Hepatocyte (in vitro differentiated cells): ENCODE measurements around the gene CHRNE.

ENCODE experiments used
- EZH2 ChIP-seq: fragments of 200-600 bp; sonication (generic); IDR thresholded peaks from 2 replicates; pipeline ENCODE4 v1.6.1; 2016; ENCODE audit warnings: antibody characterized with exemption, mild to moderate bottlenecking, borderline replicate concordance
- EZH2phosphoT487 ChIP-seq: fragments of 200-600 bp; sonication (generic); IDR thresholded peaks from one replicate; pipeline ENCODE4 v1.6.1; 2018; ENCODE audit warnings: antibody characterized with exemption, mild to moderate bottlenecking, low read depth, moderate library complexity; ENCODE audit not compliant: unreplicated experiment, severe bottlenecking
- TF ChIP-seq, protein P1 (sequence below): fragments of 200-600 bp; sonication (generic); IDR thresholded peaks from 2 replicates; pipeline ENCODE4 v1.5.1; 2016; ENCODE audit warnings: antibody characterized with exemption, mild to moderate bottlenecking; ENCODE audit not compliant: poor library complexity

DNA sequence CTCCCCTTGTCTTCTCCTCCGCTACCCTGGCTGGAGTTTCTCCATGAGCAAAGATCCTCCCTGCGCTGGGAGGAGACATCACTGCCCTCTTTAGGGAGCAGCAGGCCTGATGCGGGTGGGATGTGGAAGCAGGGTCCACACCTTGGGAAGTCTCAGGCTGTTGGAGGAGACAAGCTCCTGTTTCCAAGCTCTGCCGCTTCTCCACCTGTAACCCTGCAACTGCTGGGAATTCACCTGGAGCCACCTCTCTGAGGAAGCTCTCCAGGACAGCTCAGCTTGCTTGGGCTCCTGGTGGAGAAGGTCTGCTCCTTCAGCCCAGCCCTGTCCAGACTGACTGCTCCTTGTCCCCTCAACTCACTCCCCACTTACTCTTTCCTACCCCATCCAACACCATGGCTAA, 18.4 kb downstream of the CHRNE start:
- TF ChIP-seq EZH2: no peak
- TF ChIP-seq, protein P1, sequence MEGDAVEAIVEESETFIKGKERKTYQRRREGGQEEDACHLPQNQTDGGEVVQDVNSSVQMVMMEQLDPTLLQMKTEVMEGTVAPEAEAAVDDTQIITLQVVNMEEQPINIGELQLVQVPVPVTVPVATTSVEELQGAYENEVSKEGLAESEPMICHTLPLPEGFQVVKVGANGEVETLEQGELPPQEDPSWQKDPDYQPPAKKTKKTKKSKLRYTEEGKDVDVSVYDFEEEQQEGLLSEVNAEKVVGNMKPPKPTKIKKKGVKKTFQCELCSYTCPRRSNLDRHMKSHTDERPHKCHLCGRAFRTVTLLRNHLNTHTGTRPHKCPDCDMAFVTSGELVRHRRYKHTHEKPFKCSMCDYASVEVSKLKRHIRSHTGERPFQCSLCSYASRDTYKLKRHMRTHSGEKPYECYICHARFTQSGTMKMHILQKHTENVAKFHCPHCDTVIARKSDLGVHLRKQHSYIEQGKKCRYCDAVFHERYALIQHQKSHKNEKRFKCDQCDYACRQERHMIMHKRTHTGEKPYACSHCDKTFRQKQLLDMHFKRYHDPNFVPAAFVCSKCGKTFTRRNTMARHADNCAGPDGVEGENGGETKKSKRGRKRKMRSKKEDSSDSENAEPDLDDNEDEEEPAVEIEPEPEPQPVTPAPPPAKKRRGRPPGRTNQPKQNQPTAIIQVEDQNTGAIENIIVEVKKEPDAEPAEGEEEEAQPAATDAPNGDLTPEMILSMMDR: no peak
- no peak for TF ChIP-seq EZH2phosphoT487
